CD4-positive, alpha-beta T cell (primary cell): ENCODE measurements around the gene CCDC24. TPM values are rescaled to one million over a fixed set of nuclear protein-coding genes. Genes with fewer than 3 reads are reported as not detected.
A peak's percentile ranks its signal among the peaks of the same experiment; 100 is the strongest.

Experiments used
- ATAC-seq: fragments of 200-7000 bp; cut with Tn5 transposase; one replicate; pipeline ENCODE4 v1.10.0; 2022; ENCODE audit warnings: mild to moderate bottlenecking; ENCODE audit not compliant: poor library complexity
- CTCF ChIA-PET: fragments of 350-600 bp; sonication (Branson Sonifier 250); formaldehyde crosslinking; loops from one replicate; lab custom pipeline; 2021; ENCODE audit warnings: antibody characterized with exemption, inconsistent platforms; lab: Charles Lee
- POLR2A ChIA-PET: fragments of 350-600 bp; sonication (Branson Sonifier 250); formaldehyde crosslinking; loops from one replicate; lab custom pipeline; 2021; ENCODE audit warnings: antibody characterized with exemption, inconsistent platforms; lab: Charles Lee
- DNase-seq, 14 experiments: peaks; one replicate each; pipeline ENCODE4 v3.0.0-alpha.2; 2013 to 2020; ENCODE audit warnings: mixed read lengths in 2 of 14
- H3K27ac ChIP-seq, 2 donors: one replicate each; pipeline versions ENCODE4 v1.5.1 to v1.7.0; 2013; ENCODE audit warnings: low read length in 2 of 2, low read depth in 1 of 2, mild to moderate bottlenecking in 1 of 2
- H3K27me3 ChIP-seq, 2 experiments: 1 replicate in 1 of 2; 2 replicates in 1 of 2; pipeline versions ENCODE4 v1.6.1 to v1.7.0; 2013; ENCODE audit warnings: low read length in 2 of 2, control low read depth in 1 of 2, mild to moderate bottlenecking in 1 of 2, moderate library complexity in 1 of 2; ENCODE audit not compliant: insufficient read depth in 2 of 2, control insufficient read depth in 1 of 2
- H3K36me3 ChIP-seq: one replicate; pipeline ENCODE4 v1.6.1; 2013; ENCODE audit warnings: low read length, control low read depth; ENCODE audit not compliant: insufficient read depth
- H3K4me1 ChIP-seq: one replicate; pipeline ENCODE4 v1.6.1; 2013; ENCODE audit warnings: low read length, control low read depth; ENCODE audit not compliant: insufficient read depth
- H3K4me3 ChIP-seq: one replicate; pipeline ENCODE4 v1.5.1; 2013; ENCODE audit warnings: mild to moderate bottlenecking, low read length, moderate library complexity
- H3K9me3 ChIP-seq, 2 experiments: 1 replicate in 1 of 2; 2 replicates in 1 of 2; pipeline versions ENCODE4 v1.6.1 to v1.7.0; 2013; ENCODE audit warnings: low read length in 2 of 2, mild to moderate bottlenecking in 2 of 2, control low read depth in 1 of 2, moderate library complexity in 1 of 2; ENCODE audit not compliant: control insufficient read depth in 1 of 2, insufficient read depth in 1 of 2
- H3K27ac Mint-ChIP-seq: one replicate; pipeline ENCODE4 v1.8.0; 2020; ENCODE audit warnings: mixed read lengths
- H3K27me3 Mint-ChIP-seq: one replicate; pipeline ENCODE4 v1.8.0; 2021; ENCODE audit warnings: mixed read lengths
- H3K36me3 Mint-ChIP-seq: one replicate; pipeline ENCODE4 v1.8.0; 2021; ENCODE audit warnings: low read depth, mixed read lengths
- H3K4me1 Mint-ChIP-seq: one replicate; pipeline ENCODE4 v1.8.0; 2021; ENCODE audit warnings: low read depth, mixed read lengths
- H3K4me3 Mint-ChIP-seq: one replicate; pipeline ENCODE4 v1.8.0; 2020; ENCODE audit warnings: mild to moderate bottlenecking, mixed read lengths
- H3K9me3 Mint-ChIP-seq: one replicate; pipeline ENCODE4 v1.8.0; 2020; ENCODE audit warnings: mixed read lengths
- intact Hi-C, 2 experiments: fragments of 100-400 bp; cut with DNase I in 1 of 2; cut with micrococcal nuclease in 1 of 2; formaldehyde crosslinking; loops; one replicate each; pipeline versions ENCODE4 v1.15.1 to v1.9.0; 2023 to 2025; cut with DNase I, micrococcal nuclease
- total RNA-seq, 174 experiments: library from RNA in 2 of 174; stranded (reverse) in 2 of 174; gene quantifications; one replicate each; pipeline ENCODE4 v1.2.3 and lab custom pipeline; 2021 to 2026
- TF ChIP-seq, protein P1 (sequence below): fragments of 200-600 bp; IDR thresholded peaks from one replicate; pipeline ENCODE4 v1.8.0; 2022; ENCODE audit warnings: antibody characterized with exemption, mild to moderate bottlenecking

The CCDC24 gene
- total RNA-seq, 2 experiments from 2014 or later: 0.98 to 1.4 TPM

DNA sequence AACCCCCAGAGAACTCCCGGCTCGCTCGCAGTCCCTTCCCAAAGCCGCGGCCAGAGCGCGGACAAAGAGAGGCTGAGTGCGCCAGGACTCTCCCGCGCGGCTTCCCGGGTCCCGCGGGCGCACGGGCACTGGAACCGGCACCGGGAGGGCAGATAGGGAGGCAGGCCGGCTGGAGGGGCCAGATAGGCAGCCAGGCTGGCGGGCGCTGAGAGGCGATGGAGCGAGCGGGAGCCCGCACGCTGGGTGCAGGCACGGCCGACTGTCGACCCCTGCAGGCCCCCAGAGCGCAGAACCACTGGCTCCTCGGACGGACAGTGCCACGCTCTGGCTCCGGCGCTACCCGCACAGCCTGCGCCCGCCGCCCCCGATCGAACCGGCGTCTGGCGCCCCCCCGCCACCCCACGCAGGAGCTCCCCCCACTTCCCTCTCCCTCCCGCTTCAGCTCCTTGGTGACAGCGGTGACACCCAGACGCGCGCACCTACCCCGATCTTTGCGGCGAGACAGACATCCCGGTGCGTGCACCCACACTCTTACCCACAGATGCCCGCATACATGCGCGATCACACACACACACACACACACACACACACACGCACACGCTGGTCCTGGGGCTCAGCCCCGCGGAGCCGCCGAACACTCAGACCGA lies 39.3 kb downstream of the CCDC24 start:
- POLR2A ChIA-PET: interaction anchor here (0.6 to 1.8 kb wide), 6 partner anchors 11 to 56 kb away, joined by 3 to 10 read pairs (median 3); partner anchors contain the start of gene ATP6V0B
- Histone ChIP-seq H3K4me1 (peaks cover 21% of the 10 kb centered on the region), H3K27ac (peak overlapping the region in 1 of 2 donors; percentile 25), H3K9me3 (no peaks in the 10 kb centered on the region), H3K36me3 (no peaks in the 10 kb centered on the region), H3K4me3 (peak overlapping the region; percentile 76), H3K27me3 (no peaks in the 10 kb centered on the region)
- no peaks in the 10 kb centered on the region for H3K36me3 Mint-ChIP-seq
- H3K4me1 Mint-ChIP-seq: peaks cover 34% of the 10 kb centered on the region
- no peaks in the 10 kb centered on the region for H3K27me3 Mint-ChIP-seq
- ATAC-seq (peak; percentile 45), DNase-seq (peak; percentile 11 to 84 (median 48))
- peak overlapping the region; percentile 93 for H3K4me3 Mint-ChIP-seq
- intact Hi-C loops: loop anchor here (1.0 to 5.0 kb wide), 8 partner anchors 38 to 642 kb away; partner anchors contain the start of genes CCDC24 (in 2 of the 2), ARMH1 (in 1 of the 2), ATP6V0B (in 1 of the 2) and DMAP1 (in 1 of the 2)
- TF ChIP-seq, protein P1, sequence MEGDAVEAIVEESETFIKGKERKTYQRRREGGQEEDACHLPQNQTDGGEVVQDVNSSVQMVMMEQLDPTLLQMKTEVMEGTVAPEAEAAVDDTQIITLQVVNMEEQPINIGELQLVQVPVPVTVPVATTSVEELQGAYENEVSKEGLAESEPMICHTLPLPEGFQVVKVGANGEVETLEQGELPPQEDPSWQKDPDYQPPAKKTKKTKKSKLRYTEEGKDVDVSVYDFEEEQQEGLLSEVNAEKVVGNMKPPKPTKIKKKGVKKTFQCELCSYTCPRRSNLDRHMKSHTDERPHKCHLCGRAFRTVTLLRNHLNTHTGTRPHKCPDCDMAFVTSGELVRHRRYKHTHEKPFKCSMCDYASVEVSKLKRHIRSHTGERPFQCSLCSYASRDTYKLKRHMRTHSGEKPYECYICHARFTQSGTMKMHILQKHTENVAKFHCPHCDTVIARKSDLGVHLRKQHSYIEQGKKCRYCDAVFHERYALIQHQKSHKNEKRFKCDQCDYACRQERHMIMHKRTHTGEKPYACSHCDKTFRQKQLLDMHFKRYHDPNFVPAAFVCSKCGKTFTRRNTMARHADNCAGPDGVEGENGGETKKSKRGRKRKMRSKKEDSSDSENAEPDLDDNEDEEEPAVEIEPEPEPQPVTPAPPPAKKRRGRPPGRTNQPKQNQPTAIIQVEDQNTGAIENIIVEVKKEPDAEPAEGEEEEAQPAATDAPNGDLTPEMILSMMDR: no peak
- no peaks in the 10 kb centered on the region for H3K9me3 Mint-ChIP-seq
- H3K27ac Mint-ChIP-seq: peak overlapping the region; percentile 86
- CTCF ChIA-PET: interaction anchor here (1.7 kb wide), 2 partner anchors 24 to 96 kb away, joined by 4 to 5 read pairs; no protein-coding TSS in a partner anchor

DNA sequence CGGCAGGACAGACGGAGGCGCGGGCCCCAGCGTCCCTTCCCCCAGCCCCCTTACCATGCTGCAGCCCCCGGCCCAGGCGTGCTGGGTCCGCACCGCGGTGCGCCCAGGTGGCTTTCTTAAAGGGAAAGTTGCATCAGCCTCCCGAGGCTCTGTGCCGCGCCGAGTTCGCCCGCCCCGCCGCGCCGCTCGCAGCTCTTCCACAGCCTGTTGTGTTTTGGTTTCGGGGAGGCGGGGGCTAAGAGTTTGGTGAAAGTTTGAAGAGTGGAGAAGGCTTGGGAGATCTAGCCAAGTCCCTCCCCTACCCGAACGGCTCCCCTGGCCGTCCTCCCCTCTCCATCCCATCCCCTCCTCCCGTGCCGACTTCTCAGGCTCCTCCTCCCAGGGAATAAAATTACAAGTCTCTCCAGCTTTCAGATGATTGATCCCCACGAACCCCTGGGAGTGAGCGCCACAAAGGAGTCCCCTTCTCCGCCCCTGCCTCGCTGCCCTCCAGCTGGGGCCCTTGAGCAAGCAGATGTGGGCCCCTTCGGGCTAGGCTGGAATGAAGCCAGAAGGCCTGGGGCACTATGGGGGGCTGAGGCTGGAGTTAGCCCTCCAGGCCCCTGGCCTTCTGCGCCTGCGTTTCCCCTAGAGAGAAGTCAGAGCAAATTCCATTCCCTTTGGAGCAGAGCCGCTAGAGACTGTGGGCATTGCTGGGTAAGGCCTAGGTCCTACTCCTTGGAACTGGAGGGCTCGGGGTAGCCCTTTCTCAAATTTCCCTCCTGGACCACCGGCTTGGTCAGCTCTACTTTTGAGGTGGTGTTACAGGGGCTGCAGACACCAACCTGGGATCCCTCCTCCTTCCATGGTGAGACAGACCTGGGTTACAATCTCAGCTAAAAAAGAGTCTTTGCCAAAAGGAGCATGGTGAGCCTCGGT lies 40.1 kb downstream of the CCDC24 start, which contains the start of gene SLC6A9:
TSS of gene SLC6A9 (minus strand) at position 211 of the 918 bp plus-strand sequence. CDS start 7,185 bp downstream, outside the sequence.
- Mint-ChIP-seq H3K4me3 (peak within 1 kb of the TSS; percentile 93), H3K27ac (peak within 1 kb of the TSS; percentile 86), H3K27me3 (no peaks in the 10 kb centered on the region), H3K36me3 (no peaks in the 10 kb centered on the region), H3K9me3 (no peaks in the 10 kb centered on the region), H3K4me1 (peaks cover 34% of the 10 kb centered on the region)
- TF ChIP-seq, protein P1: no peak
- peak within 1 kb of the TSS; percentile 76 for H3K4me3 ChIP-seq
- intact Hi-C loops: loop anchor here in 1 of 2 experiments (2.0 to 5.0 kb wide), 6 partner anchors 39 to 641 kb away; partner anchors contain the start of genes ARMH1, ATP6V0B, CCDC24 and DMAP1
- CTCF ChIA-PET: interaction anchor here (1.7 kb wide), 2 partner anchors 25 to 96 kb away, joined by 4 to 5 read pairs; no protein-coding TSS in a partner anchor
- H3K4me1 ChIP-seq: peaks cover 21% of the 10 kb centered on the region
- POLR2A ChIA-PET: interaction anchor here (1.8 kb wide), 1 partner anchor 26 kb away, joined by 5 read pairs; no protein-coding TSS in a partner anchor
- H3K27me3 ChIP-seq: no peaks in the 10 kb centered on the region
- no peaks in the 10 kb centered on the region for H3K9me3 ChIP-seq
- peak in 9 of 14 experiments; percentile 5 to 61 (median 24) for DNase-seq
- no peaks in the 10 kb centered on the region for H3K36me3 ChIP-seq
- ATAC-seq: peak; percentile 22
- peak within 1 kb of the TSS in 1 of 2 donors; percentile 25 for H3K27ac ChIP-seq
